Measurements from ENCODE around the gene KIAA1217.

The KIAA1217 gene

DNA sequence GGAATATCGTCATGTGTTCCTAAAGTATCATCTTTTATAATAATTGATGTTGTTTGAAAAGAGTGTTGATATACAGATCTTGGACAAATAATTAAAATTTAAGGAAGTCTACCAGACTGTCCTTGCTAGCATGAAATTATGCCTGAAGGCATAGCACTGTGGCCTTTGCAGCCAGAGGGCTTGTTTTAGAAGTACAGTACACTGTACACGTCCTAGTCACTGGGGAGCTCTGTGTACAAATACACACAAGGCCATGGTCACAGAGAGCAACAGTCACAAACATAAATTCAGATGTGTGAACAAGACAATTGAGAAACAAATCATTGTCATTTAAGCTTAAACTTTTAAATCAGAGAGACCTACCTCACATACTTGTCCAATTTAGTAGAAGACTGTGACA lies 133.0 kb downstream of the KIAA1217 start:
- Histone ChIP-seq H3K9ac (ENCODE audit: low read length) (no peak overlapping the region), H3K36me3 (ENCODE audit: low read length) (no peaks in the 10 kb centered on the region), H3K4me3 (ENCODE audit: insufficient read depth, low read length, poor library complexity, severe bottlenecking) (no peak overlapping the region), H2AFZ (ENCODE audit: low read depth, low read length, severe bottlenecking) (no peak overlapping the region), H3K79me2 (ENCODE audit: insufficient read depth, low read length) (no peaks in the 10 kb centered on the region), H3K9me2 (replicated peaks; ENCODE audit: insufficient read depth, low read length) (no peaks in the 10 kb centered on the region), H3F3A (ENCODE audit: insufficient read depth) (no peaks in the 10 kb centered on the region), H3K27ac (ENCODE audit: low read depth, low read length) (no peak overlapping the region), H3K4me2 (ENCODE audit: low read depth, low read length, poor library complexity, severe bottlenecking) (no peak overlapping the region), H4K20me1 (ENCODE audit: low read depth, low read length) (no peaks in the 10 kb centered on the region), H3K9me3 (ENCODE audit: insufficient read depth, low read length) (no peaks in the 10 kb centered on the region), H3K27me3 (ENCODE audit: low read length) (no peaks in the 10 kb centered on the region)
- TF ChIP-seq, protein P1, sequence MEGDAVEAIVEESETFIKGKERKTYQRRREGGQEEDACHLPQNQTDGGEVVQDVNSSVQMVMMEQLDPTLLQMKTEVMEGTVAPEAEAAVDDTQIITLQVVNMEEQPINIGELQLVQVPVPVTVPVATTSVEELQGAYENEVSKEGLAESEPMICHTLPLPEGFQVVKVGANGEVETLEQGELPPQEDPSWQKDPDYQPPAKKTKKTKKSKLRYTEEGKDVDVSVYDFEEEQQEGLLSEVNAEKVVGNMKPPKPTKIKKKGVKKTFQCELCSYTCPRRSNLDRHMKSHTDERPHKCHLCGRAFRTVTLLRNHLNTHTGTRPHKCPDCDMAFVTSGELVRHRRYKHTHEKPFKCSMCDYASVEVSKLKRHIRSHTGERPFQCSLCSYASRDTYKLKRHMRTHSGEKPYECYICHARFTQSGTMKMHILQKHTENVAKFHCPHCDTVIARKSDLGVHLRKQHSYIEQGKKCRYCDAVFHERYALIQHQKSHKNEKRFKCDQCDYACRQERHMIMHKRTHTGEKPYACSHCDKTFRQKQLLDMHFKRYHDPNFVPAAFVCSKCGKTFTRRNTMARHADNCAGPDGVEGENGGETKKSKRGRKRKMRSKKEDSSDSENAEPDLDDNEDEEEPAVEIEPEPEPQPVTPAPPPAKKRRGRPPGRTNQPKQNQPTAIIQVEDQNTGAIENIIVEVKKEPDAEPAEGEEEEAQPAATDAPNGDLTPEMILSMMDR (IDR thresholded peaks at IDR 0.05; ENCODE audit: insufficient read depth, low read length, poor library complexity, severe bottlenecking), result no peak
- no peak for TF ChIP-seq EZH2phosphoT487 (conservative IDR thresholded peaks at IDR 0.05; ENCODE audit: low read length)

DNA sequence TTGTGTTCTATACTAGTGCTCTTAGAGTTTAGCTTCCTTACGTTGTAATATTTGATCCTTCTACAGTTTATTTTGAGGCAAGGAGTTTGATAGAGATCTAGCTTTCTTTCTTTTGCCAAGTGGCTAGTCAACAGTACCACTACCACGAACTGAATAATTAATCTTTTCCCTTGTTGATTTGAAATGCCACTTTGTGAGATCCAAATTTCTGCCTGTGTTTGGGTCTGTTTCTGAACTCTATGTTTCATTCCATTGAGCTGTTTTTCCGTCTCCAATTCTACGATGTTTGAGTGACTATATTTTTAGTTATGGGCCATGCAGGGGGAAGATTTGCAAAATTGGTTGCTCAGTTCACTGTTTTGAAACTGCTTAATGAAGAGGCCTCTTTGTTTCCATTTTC lies 134.7 kb downstream of the KIAA1217 start:
- Histone ChIP-seq H3K27ac (ENCODE audit: low read depth, low read length) (no peak overlapping the region), H3K9me2 (replicated peaks; ENCODE audit: insufficient read depth, low read length) (no peaks in the 10 kb centered on the region), H2AFZ (ENCODE audit: low read depth, low read length, severe bottlenecking) (no peak overlapping the region), H3K27me3 (ENCODE audit: low read length) (no peaks in the 10 kb centered on the region), H3K4me2 (ENCODE audit: low read depth, low read length, poor library complexity, severe bottlenecking) (no peak overlapping the region), H3K36me3 (ENCODE audit: low read length) (no peaks in the 10 kb centered on the region), H3K9ac (ENCODE audit: low read length) (no peak overlapping the region), H3K79me2 (ENCODE audit: insufficient read depth, low read length) (no peaks in the 10 kb centered on the region), H3F3A (ENCODE audit: insufficient read depth) (no peaks in the 10 kb centered on the region), H4K20me1 (ENCODE audit: low read depth, low read length) (no peaks in the 10 kb centered on the region), H3K4me3 (ENCODE audit: insufficient read depth, low read length, poor library complexity, severe bottlenecking) (no peak overlapping the region), H3K9me3 (ENCODE audit: insufficient read depth, low read length) (no peaks in the 10 kb centered on the region)
- no peak for TF ChIP-seq EZH2phosphoT487 (conservative IDR thresholded peaks at IDR 0.05; ENCODE audit: low read length)
- TF ChIP-seq, protein P1 (IDR thresholded peaks at IDR 0.05; ENCODE audit: insufficient read depth, low read length, poor library complexity, severe bottlenecking), result no peak

DNA sequence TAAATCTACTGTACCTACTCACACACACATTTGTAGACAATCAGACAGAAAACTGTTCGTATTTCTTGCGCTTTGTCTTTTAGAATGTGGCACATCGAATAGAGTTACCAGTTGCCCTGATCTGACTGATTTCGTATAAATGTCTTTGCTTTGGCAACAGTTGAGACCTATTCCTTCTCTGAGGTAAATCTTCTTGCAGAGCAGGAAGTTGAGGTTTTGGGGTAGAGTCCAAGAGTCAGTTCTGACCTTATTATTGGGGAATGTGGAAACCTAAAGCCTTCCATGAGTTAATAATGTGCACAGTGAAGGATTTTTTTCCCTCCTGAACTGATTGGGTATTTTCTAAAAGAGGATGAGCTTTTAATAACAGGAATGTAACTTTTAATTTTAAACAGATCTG lies 135.3 kb downstream of the KIAA1217 start:
- Histone ChIP-seq H3K36me3 (ENCODE audit: low read length) (no peaks in the 10 kb centered on the region), H3F3A (ENCODE audit: insufficient read depth) (no peaks in the 10 kb centered on the region), H3K27ac (ENCODE audit: low read depth, low read length) (no peak overlapping the region), H4K20me1 (ENCODE audit: low read depth, low read length) (no peaks in the 10 kb centered on the region), H2AFZ (ENCODE audit: low read depth, low read length, severe bottlenecking) (no peak overlapping the region), H3K9me3 (ENCODE audit: insufficient read depth, low read length) (no peaks in the 10 kb centered on the region), H3K9me2 (replicated peaks; ENCODE audit: insufficient read depth, low read length) (no peaks in the 10 kb centered on the region), H3K4me3 (ENCODE audit: insufficient read depth, low read length, poor library complexity, severe bottlenecking) (no peak overlapping the region), H3K9ac (ENCODE audit: low read length) (no peak overlapping the region), H3K79me2 (ENCODE audit: insufficient read depth, low read length) (no peaks in the 10 kb centered on the region), H3K27me3 (ENCODE audit: low read length) (no peaks in the 10 kb centered on the region), H3K4me2 (ENCODE audit: low read depth, low read length, poor library complexity, severe bottlenecking) (no peak overlapping the region)
- TF ChIP-seq EZH2phosphoT487 (conservative IDR thresholded peaks at IDR 0.05; ENCODE audit: low read length), result no peak
- TF ChIP-seq, protein P1 (IDR thresholded peaks at IDR 0.05; ENCODE audit: insufficient read depth, low read length, poor library complexity, severe bottlenecking), result no peak
